HG02588 (cell line): ENCODE results near the gene CD99.
"Not testable (repeated sequence)": the region's sequence is repeated elsewhere in the genome, so short reads cannot be mapped to it uniquely, and the experiment has no call there.

Experiments used
- ATAC-seq: cut with Tn5 transposase; IDR thresholded peaks from one replicate; pipeline ENCODE4 v1.9.1; 2021; ENCODE audit warnings: mild to moderate bottlenecking, moderate library complexity; ENCODE audit not compliant: unreplicated experiment

The CD99 gene

DNA sequence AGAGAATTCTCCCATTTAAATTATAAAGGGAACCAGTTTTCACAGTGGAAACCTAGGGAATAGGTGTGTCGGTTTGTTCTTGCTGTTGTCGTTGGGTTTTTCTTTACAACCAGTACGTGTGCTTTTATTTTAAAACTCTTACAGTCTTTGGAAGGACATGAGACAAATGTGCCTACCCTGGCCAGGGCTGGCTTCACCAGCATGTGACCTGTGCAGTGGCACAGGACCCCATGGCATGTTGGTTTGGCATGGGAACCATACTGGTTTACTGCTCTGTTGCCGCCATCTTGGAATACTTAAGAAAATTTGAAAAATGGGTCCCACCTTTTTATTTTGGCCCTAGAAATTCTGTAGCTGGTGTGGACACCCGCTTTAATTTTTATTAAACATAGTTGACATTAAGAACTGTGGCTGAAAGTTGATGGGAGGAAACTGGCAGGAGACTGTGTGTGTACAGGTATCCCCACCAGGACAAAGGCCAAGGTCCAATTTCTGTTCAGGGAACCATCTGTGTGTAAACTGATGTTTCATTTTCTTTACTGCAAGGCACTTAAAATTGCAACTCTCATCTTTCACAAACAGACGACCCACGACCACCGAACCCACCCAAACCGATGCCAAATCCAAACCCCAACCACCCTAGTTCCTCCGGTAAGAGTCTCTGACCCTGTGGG lies 28.8 kb downstream of the CD99 start:
- no peak for ATAC-seq

- ATAC-seq, result no peak
Measured at GRCh38 chrX:2723286-2723879, 32.3 kb downstream of the CD99 start.

DNA sequence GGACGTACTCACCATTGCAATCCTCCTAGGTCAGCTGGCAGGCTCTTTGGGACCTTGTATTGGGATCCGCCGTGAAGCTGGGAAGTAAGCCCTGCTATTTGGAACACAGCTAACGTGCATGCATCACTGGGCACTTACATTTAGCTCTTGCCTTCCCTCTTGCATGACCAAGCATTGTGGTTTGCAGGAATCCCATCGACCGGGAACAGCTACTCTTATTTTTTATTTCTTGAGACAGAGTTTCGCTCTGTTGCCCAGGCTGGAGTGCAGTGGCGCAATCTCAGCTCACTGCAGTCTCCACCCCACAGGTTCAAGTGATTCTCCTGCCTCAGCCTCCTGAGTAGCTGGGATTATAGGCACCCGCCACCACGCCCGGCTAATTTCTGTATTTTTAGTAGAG lies 36.2 kb downstream of the CD99 start:
- ATAC-seq, result not testable (repeated sequence)

- no peak for ATAC-seq
Measured at GRCh38 chrX:2732076-2732475, 41.0 kb downstream of the CD99 start.

- ATAC-seq, result no peak
Measured at GRCh38 chrX:2732649-2733048, 41.6 kb downstream of the CD99 start.

GRCh38 chrX:2733286-2733685 lies 42.2 kb downstream of the CD99 start:
- ATAC-seq, result no peak

- no peak for ATAC-seq
Measured at GRCh38 chrX:2735270-2735669, 44.2 kb downstream of the CD99 start.

DNA sequence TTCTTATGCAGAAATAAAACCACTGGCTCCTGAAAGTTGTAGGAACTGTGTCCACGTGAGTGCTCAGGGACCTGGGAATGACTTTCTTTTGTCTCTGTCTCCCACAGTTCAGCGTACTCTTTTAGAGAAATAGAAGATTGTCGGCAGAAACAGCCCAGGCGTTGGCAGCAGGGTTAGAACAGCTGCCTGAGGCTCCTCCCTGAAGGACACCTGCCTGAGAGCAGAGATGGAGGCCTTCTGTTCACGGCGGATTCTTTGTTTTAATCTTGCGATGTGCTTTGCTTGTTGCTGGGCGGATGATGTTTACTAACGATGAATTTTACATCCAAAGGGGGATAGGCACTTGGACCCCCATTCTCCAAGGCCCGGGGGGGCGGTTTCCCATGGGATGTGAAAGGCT lies 49.6 kb downstream of the CD99 start:
- no peak for ATAC-seq

GRCh38 chrX:2741386-2741785 lies 50.3 kb downstream of the CD99 start:
- ATAC-seq, result no peak

DNA sequence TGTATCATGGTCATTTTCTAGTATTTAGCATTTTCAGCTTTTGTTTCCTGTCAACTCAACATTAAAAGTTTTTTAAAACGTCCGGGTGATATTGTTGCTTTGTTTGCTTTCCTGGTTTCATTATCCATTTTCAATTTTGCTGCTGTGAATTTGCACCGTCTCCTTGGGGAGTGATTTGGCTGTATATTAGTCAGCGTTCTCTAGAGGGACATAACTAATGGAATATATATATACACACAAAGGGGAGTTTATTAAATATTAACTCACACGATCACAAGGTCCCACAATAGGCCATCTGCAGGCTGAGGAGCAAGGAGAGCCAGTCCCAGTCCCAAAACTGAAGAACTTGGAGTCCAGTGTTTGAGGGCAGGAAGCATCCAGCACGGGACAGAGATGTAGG lies 55.2 kb downstream of the CD99 start:
- not testable (repeated sequence) for ATAC-seq

DNA sequence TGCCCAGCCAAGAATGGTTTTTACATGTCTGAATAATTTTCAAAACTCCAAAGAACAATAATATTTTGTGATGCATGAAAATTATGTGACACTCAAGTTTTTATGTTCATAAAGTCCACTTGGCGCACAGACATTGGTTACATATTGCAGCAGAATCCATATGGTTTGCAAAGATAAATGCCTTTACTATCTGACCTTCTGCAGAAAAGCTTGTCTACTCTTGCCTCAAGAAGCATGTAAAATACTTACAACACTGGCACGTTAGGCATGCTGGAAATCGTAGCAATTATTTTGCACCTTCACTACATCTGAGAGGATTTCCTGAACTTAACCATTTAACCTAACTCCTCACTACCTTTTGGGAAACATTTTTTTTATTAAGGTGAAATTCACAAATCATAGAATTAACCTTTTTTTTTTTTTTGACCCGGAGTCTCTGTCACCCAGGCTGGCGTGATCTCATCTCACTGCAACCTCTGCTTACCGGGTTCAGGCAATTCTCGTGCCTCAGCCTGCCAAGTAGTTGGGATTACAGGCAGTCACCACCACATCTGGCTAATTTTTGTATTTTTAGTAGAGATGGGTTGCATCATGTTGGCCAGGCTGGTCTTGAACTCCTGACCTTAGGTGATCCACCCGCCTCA lies 57.2 kb downstream of the CD99 start:
- ATAC-seq, result no peak

DNA sequence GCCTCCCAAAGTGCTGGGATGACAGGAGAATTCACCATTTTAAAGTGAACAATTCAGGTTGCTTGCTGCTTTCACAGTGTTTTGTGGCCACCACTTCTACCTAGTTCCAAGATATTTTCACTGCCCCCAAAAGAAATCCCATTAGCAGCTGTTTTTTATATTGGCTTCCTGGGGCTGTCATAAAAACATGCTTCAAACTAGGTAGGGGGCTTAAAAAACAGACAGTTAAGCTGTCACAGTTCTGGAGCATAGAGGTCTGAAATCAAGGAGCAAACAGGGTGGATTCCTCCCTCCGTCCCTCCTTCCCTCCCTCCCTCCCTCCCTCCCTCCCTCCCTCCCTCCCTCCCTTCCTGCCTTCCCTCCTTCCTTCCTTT lies 57.7 kb downstream of the CD99 start:
- no peak for ATAC-seq

DNA sequence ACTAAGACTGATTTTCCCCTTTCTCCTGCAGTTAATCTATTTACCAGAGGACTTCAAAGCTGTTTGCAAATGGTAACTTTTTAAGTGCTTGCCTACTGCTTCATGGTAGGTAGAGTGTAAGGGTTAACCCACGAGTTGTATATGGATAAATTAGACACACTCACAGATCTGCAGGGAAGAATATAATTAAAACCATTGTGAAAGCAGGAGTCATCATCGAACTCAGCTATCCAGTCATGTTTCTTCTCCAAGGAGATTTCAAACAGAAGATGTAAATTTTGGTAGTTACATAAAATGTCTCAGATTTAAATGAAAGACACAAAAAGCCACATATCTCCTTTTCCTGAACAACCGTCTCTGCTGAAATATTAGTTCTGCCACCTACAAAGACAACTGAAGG lies 60.2 kb downstream of the CD99 start:
- ATAC-seq, result no peak

- not testable (repeated sequence) for ATAC-seq
Measured at GRCh38 chrX:2751874-2752300, 60.8 kb downstream of the CD99 start, which contains the start of gene XG. TSS of gene XG (plus strand) at chrX:2752040. CDS start at chrX:2752275, 235 bp downstream.

DNA sequence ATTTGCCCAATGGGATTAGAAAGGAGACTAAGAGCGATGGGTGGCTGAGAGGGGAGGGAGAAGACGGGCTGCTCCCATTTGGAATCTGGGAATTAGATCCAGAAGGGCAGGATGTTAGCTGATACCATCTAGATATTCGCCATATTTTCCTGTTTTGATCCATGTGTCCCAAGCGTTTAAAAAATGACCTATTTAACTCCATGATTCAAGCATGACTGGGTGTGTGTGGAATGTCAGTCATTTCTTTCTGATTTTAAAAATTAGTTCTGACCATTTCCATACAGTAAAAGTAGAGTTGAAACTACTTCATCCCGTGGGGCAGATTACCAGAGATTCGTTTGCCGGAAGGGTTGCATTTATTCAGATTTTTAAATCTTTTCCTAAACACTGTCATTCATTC lies 61.3 kb downstream of the CD99 start:
- ATAC-seq, result not testable (repeated sequence)

GRCh38 chrX:2755163-2755715 lies 64.1 kb downstream of the CD99 start:
- ATAC-seq, result not testable (repeated sequence)

GRCh38 chrX:2756548-2756947 lies 65.5 kb downstream of the CD99 start:
- ATAC-seq, result no peak

DNA sequence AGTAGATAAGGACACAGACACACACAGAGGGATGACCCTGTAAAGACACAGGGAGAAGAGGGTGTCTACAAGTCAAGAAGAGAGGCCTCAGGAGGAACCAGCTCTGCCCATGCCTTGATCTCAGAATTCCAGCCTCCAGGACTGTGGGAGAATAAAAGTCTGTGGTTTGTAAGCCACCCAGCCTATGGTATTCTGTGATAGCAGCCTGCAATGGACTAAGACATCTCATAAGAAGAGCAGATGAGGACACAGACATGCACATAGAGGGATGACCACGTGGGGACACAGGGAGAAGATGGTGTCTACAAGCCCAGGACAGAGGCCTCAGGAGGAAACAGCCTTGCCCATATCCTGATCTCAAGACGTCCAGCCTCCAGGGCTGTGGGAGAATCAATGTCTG lies 70.2 kb downstream of the CD99 start:
- ATAC-seq, result no peak

GRCh38 chrX:2762671-2763070 lies 71.6 kb downstream of the CD99 start:
- ATAC-seq, result not testable (repeated sequence)

GRCh38 chrX:2764766-2765548 lies 73.9 kb downstream of the CD99 start:
- not testable (repeated sequence) for ATAC-seq

GRCh38 chrX:2765549-2765830 lies 74.4 kb downstream of the CD99 start:
- ATAC-seq, result no peak
